Kidney glomerular epithelial cell (primary cell): ENCODE measurements around the gene HLA-DQB2.

Source experiments
- DNase-seq: peaks from one replicate; lab custom pipeline; 2025; lab: John Stamatoyannopoulos, UW

HLA-DQB2 gene

GRCh38 chr6:32744776-32745175 is 18.6 kb downstream of the HLA-DQB2 start:
- no peak for DNase-seq

- DNase-seq, result no peak
These were observed 21.0 kb downstream of the HLA-DQB2 start for GRCh38 chr6:32742374-32742773.

- DNase-seq, result no peak
These were observed 22.0 kb downstream of the HLA-DQB2 start, which contains the start of gene HLA-DQA2 for GRCh38 chr6:32741031-32741960. HLA-DQA2 (plus strand) TSS chr6:32741391; CDS start chr6:32741444, 53 bp downstream.

- no peak for DNase-seq
These were observed 25.2 kb downstream of the HLA-DQB2 start for GRCh38 chr6:32738126-32738525.

GRCh38 chr6:32718879-32719278 is 44.5 kb downstream of the HLA-DQB2 start:
- DNase-seq, result no peak

GRCh38 chr6:32716396-32716795 is 46.9 kb downstream of the HLA-DQB2 start:
- DNase-seq, result no peak

- DNase-seq, result no peak
These were observed 50.1 kb downstream of the HLA-DQB2 start for GRCh38 chr6:32713241-32713640.

- DNase-seq, result no peak
These were observed 53.7 kb downstream of the HLA-DQB2 start for GRCh38 chr6:32709625-32710024.
